ENCODE results near the gene MYO18B. TPM values are rescaled to one million over a fixed set of nuclear protein-coding genes. Genes with fewer than 3 reads are reported as not detected.

Gene MYO18B
- polyA plus RNA-seq, 1 donor (not counting 4 experiments of a cell fraction or from before 2014, with no cell fraction given), result not detected

GRCh38 chr22:25822344-25822743 is 80.4 kb downstream of the MYO18B start:
- no peak overlapping the region for H3K27ac ChIP-seq (ENCODE audit: control insufficient read depth, insufficient read depth, low read length)
- H3K4me2 ChIP-seq (ENCODE audit: control insufficient read depth, extremely low read depth, insufficient read depth, low read depth, low read length), result no peak overlapping the region
- no peaks in the 10 kb centered on the region for H3K27me3 ChIP-seq (ENCODE audit: control insufficient read depth, extremely low read depth, insufficient read depth, low read length)
- H3K79me2 ChIP-seq (ENCODE audit: control insufficient read depth, insufficient read depth, low read length), result no peaks in the 10 kb centered on the region
- no peaks in the 10 kb centered on the region for H3K9me3 ChIP-seq (ENCODE audit: control insufficient read depth, low read depth, low read length)
- H3K4me1 ChIP-seq (ENCODE audit: control insufficient read depth, extremely low read depth, insufficient read depth, low read length), result no peaks in the 10 kb centered on the region
- TF ChIP-seq CTCF (optimal IDR thresholded peaks at IDR 0.05 in 1 of 3, IDR thresholded peaks at IDR 0.05 in 1 of 3, conservative IDR thresholded peaks at IDR 0.05 in 1 of 3; ENCODE audit: extremely low read depth in 1 of 3, insufficient read depth in 2 of 3, low read length in 3 of 3) (no peak), EZH2 (IDR thresholded peaks at IDR 0.05; ENCODE audit: low read length) (no peak)
- H3K36me3 ChIP-seq (ENCODE audit: control insufficient read depth in 2 of 2, extremely low read depth in 1 of 2, insufficient read depth in 2 of 2, low read length in 2 of 2), result no peaks in the 10 kb centered on the region
- DNase-seq (ENCODE audit: low read depth, low spot score), result no peak
- H3K4me3 ChIP-seq (ENCODE audit: control insufficient read depth in 2 of 3, extremely low read depth in 1 of 3, insufficient read depth in 2 of 3, low read depth in 1 of 3, low read length in 3 of 3), result no peak overlapping the region
- no peak overlapping the region for H2AFZ ChIP-seq (ENCODE audit: control insufficient read depth, low read length)
- dilution Hi-C loops (cut with MboI; ENCODE audit: extremely low pct_ligation_motif_present, low sequenced_read_pairs), result no loop called here
- FAIRE-seq, result no peak
- no peaks in the 10 kb centered on the region for H4K20me1 ChIP-seq (ENCODE audit: control insufficient read depth, extremely low read depth, insufficient read depth, low read length)
- H3K9ac ChIP-seq (ENCODE audit: control insufficient read depth, extremely low read depth, insufficient read depth, low read length), result no peak overlapping the region
- H3K9me1 ChIP-seq (ENCODE audit: control insufficient read depth, extremely low read depth, insufficient read depth, low read length), result no peaks in the 10 kb centered on the region

- DNase-seq (ENCODE audit: low read depth, low spot score) (no peak), FAIRE-seq (no peak)
- H3K4me1 ChIP-seq (ENCODE audit: control insufficient read depth, extremely low read depth, insufficient read depth, low read length), result no peaks in the 10 kb centered on the region
- H3K9me1 ChIP-seq (ENCODE audit: control insufficient read depth, extremely low read depth, insufficient read depth, low read length), result no peaks in the 10 kb centered on the region
- H3K9me3 ChIP-seq (ENCODE audit: control insufficient read depth, low read depth, low read length), result no peaks in the 10 kb centered on the region
- H3K27me3 ChIP-seq (ENCODE audit: control insufficient read depth, extremely low read depth, insufficient read depth, low read length), result no peaks in the 10 kb centered on the region
- H3K9ac ChIP-seq (ENCODE audit: control insufficient read depth, extremely low read depth, insufficient read depth, low read length), result no peak overlapping the region
- H3K36me3 ChIP-seq (ENCODE audit: control insufficient read depth in 2 of 2, extremely low read depth in 1 of 2, insufficient read depth in 2 of 2, low read length in 2 of 2), result no peaks in the 10 kb centered on the region
- no peak overlapping the region for H3K4me2 ChIP-seq (ENCODE audit: control insufficient read depth, extremely low read depth, insufficient read depth, low read depth, low read length)
- H4K20me1 ChIP-seq (ENCODE audit: control insufficient read depth, extremely low read depth, insufficient read depth, low read length), result no peaks in the 10 kb centered on the region
- no peak overlapping the region for H3K4me3 ChIP-seq (ENCODE audit: control insufficient read depth in 2 of 3, extremely low read depth in 1 of 3, insufficient read depth in 2 of 3, low read depth in 1 of 3, low read length in 3 of 3)
- H3K27ac ChIP-seq (ENCODE audit: control insufficient read depth, insufficient read depth, low read length), result no peak overlapping the region
- dilution Hi-C loops (cut with MboI; ENCODE audit: extremely low pct_ligation_motif_present, low sequenced_read_pairs), result no loop called here
- TF ChIP-seq EZH2 (IDR thresholded peaks at IDR 0.05; ENCODE audit: low read length) (no peak), CTCF (optimal IDR thresholded peaks at IDR 0.05 in 1 of 3, IDR thresholded peaks at IDR 0.05 in 1 of 3, conservative IDR thresholded peaks at IDR 0.05 in 1 of 3; ENCODE audit: extremely low read depth in 1 of 3, insufficient read depth in 2 of 3, low read length in 3 of 3) (no peak)
- no peaks in the 10 kb centered on the region for H3K79me2 ChIP-seq (ENCODE audit: control insufficient read depth, insufficient read depth, low read length)
- no peak overlapping the region for H2AFZ ChIP-seq (ENCODE audit: control insufficient read depth, low read length)
These were observed 81.3 kb downstream of the MYO18B start for GRCh38 chr22:25823276-25823675.

Measured in keratinocyte (primary cell).